Ovary (tissue), 3 donors: ENCODE results near the gene STPG4.

Experiments
- POLR2A ChIP-seq: fragments of 450-650 bp; IDR thresholded peaks from one replicate; pipeline ENCODE4 v1.6.1; 2017; ENCODE audit warnings: antibody characterized with exemption, mild to moderate bottlenecking, moderate library complexity
- TF ChIP-seq, protein P1 (sequence below), 3 donors: fragments of 450-650 bp in 2 of 3; fragments of 200-600 bp in 1 of 3; IDR thresholded peaks; one replicate each; pipeline versions ENCODE4 v1.5.1 to v1.8.0; 2016 to 2022; ENCODE audit warnings: antibody characterized with exemption in 3 of 3, mild to moderate bottlenecking in 1 of 3
- donor health status: DM: no; HTN: no; CAD: no.

DNA sequence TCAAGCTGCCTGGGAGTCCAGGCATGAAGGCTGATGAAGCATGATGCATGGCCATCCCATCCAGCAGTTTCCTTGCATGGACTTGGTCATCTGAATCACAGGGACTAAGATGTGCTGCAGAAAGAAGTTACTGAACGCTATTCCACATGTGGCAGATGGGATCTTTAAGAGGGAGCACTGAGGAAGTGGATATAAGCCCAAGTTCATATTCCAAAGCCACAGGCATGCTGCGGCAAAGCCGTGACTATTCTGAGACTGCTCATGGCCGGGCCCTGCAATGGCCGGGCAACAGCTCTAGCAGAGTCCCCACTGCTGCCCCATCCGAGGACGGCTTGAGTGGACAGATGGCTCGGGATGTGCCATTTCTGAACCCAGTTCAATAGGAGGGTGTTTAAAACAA, 61.5 kb downstream of the STPG4 start:
- TF ChIP-seq, protein P1, sequence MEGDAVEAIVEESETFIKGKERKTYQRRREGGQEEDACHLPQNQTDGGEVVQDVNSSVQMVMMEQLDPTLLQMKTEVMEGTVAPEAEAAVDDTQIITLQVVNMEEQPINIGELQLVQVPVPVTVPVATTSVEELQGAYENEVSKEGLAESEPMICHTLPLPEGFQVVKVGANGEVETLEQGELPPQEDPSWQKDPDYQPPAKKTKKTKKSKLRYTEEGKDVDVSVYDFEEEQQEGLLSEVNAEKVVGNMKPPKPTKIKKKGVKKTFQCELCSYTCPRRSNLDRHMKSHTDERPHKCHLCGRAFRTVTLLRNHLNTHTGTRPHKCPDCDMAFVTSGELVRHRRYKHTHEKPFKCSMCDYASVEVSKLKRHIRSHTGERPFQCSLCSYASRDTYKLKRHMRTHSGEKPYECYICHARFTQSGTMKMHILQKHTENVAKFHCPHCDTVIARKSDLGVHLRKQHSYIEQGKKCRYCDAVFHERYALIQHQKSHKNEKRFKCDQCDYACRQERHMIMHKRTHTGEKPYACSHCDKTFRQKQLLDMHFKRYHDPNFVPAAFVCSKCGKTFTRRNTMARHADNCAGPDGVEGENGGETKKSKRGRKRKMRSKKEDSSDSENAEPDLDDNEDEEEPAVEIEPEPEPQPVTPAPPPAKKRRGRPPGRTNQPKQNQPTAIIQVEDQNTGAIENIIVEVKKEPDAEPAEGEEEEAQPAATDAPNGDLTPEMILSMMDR (IDR thresholded peaks at IDR 0.05): no peak
- TF ChIP-seq POLR2A: no peak
